Endodermal cell (in vitro differentiated cells): ENCODE measurements around the gene D2HGDH. TPM values are rescaled to one million over a fixed set of nuclear protein-coding genes. Genes with fewer than 3 reads are reported as not detected.

Source experiments
- DNase-seq: peaks from one replicate; pipeline ENCODE4 v3.0.0-alpha.2; 2017
- H3K27ac ChIP-seq: 2 replicates; pipeline ENCODE4 v1.5.1; 2013; ENCODE audit warnings: mild to moderate bottlenecking, low read depth, low read length, moderate library complexity
- H3K27me3 ChIP-seq: 2 replicates; pipeline ENCODE4 v1.6.1; 2013; ENCODE audit warnings: mild to moderate bottlenecking, low read length, moderate library complexity; ENCODE audit not compliant: insufficient read depth, control insufficient read depth, poor library complexity, severe bottlenecking
- H3K36me3 ChIP-seq: 2 replicates; pipeline ENCODE4 v1.7.0; 2013; ENCODE audit warnings: mild to moderate bottlenecking, low read length, moderate library complexity; ENCODE audit not compliant: control insufficient read depth, insufficient read depth
- H3K4me1 ChIP-seq: one replicate; pipeline ENCODE4 v1.7.0; 2013; ENCODE audit warnings: low read length; ENCODE audit not compliant: control insufficient read depth, insufficient read depth
- H3K4me3 ChIP-seq: 2 replicates; pipeline ENCODE4 v1.5.1; 2013; ENCODE audit warnings: mild to moderate bottlenecking, low read length, moderate library complexity
- H3K9ac ChIP-seq: 2 replicates; pipeline ENCODE4 v1.6.1; 2013; ENCODE audit warnings: mild to moderate bottlenecking, low read length, moderate library complexity; ENCODE audit not compliant: poor library complexity, severe bottlenecking; ENCODE audit errors: extremely low read depth
- H3K9me3 ChIP-seq: 2 replicates; pipeline ENCODE4 v1.6.1; 2013; ENCODE audit warnings: mild to moderate bottlenecking, low read length, moderate library complexity; ENCODE audit not compliant: control insufficient read depth
- H3K27ac Mint-ChIP-seq: 2 replicates; pipeline ENCODE4 v1.8.0; 2020; ENCODE audit warnings: mixed read lengths
- H3K27me3 Mint-ChIP-seq: 2 replicates; pipeline ENCODE4 v1.8.0; 2021; ENCODE audit warnings: mild to moderate bottlenecking, mixed read lengths; ENCODE audit not compliant: insufficient read depth
- H3K36me3 Mint-ChIP-seq: 2 replicates; pipeline ENCODE4 v1.8.0; 2020; ENCODE audit warnings: low read depth, mixed read lengths
- H3K4me1 Mint-ChIP-seq: 2 replicates; pipeline ENCODE4 v1.8.0; 2020; ENCODE audit warnings: mixed read lengths
- H3K4me3 Mint-ChIP-seq: 2 replicates; pipeline ENCODE4 v1.8.0; 2020; ENCODE audit warnings: mild to moderate bottlenecking, moderate library complexity, mixed read lengths
- H3K9me3 Mint-ChIP-seq: 2 replicates; pipeline ENCODE4 v1.8.0; 2020; ENCODE audit warnings: mild to moderate bottlenecking, mixed read lengths
- CTCF ChIP-seq: fragments of 200-600 bp; sonication (generic); conservative IDR thresholded peaks from 2 replicates; pipeline ENCODE4 v1.5.0; 2021; ENCODE audit warnings: antibody characterized with exemption, mild to moderate bottlenecking
- WGBS, 2 experiments: methylation state at CpG; one replicate each; pipeline versions ENCODE4 v1.1.5 to v1.1.7; 2013; ENCODE audit warnings: missing lambda C conversion rate in 2 of 2, mixed read lengths in 1 of 2; ENCODE audit not compliant: insufficient coverage in 1 of 2, insufficient read length in 1 of 2; 5-methylcytosine and 5-hydroxymethylcytosine counted together
- total RNA-seq, 2 donors: library from RNA; stranded (reverse); fragmentation: NEBNext Ultra II Directional in 1 of 2; extraction: Animal tissue kit (Norgen Biotek cat#: 25700) in 1 of 2; gene quantifications; 2 replicates in 1 of 2; 3 replicates in 1 of 2; pipeline ENCODE4 v1.2.1, GENCODE V29; 2021

The D2HGDH gene
- total RNA-seq, 2 donors from 2014 or later: 25.1 to 34.8 TPM

- Histone ChIP-seq H3K36me3 (peaks cover 7% of the 10 kb centered on the region), H3K9ac (no peak overlapping the region), H3K9me3 (no peaks in the 10 kb centered on the region), H3K27me3 (no peaks in the 10 kb centered on the region), H3K4me3 (no peak overlapping the region), H3K27ac (no peak overlapping the region), H3K4me1 (no peaks in the 10 kb centered on the region)
- Mint-ChIP-seq H3K27me3 (no peaks in the 10 kb centered on the region), H3K36me3 (peaks cover 11% of the 10 kb centered on the region), H3K4me3 (no peak overlapping the region), H3K9me3 (no peaks in the 10 kb centered on the region), H3K27ac (no peak overlapping the region), H3K4me1 (no peaks in the 10 kb centered on the region)
- DNase-seq: no peak
- 96 to 98% methylated on average over 15 of the region's 15 CpGs for WGBS, 2 experiments
- TF ChIP-seq CTCF: no peak
Measured at GRCh38 chr2:241739177-241739576, 4.7 kb downstream of the D2HGDH start.

- no peak overlapping the region for H3K27ac ChIP-seq
- peaks cover 14% of the 10 kb centered on the region for H3K36me3 Mint-ChIP-seq
- no peaks in the 10 kb centered on the region for H3K4me1 Mint-ChIP-seq
- 96 to 97% methylated on average over 12 of the region's 12 CpGs for WGBS, 2 experiments
- no peak overlapping the region for H3K4me3 ChIP-seq
- H3K9me3 Mint-ChIP-seq: no peaks in the 10 kb centered on the region
- H3K27me3 Mint-ChIP-seq: no peaks in the 10 kb centered on the region
- H3K9me3 ChIP-seq: no peaks in the 10 kb centered on the region
- peaks cover 9% of the 10 kb centered on the region for H3K36me3 ChIP-seq
- H3K27me3 ChIP-seq: no peaks in the 10 kb centered on the region
- TF ChIP-seq CTCF: no peak
- H3K9ac ChIP-seq: no peak overlapping the region
- H3K4me1 ChIP-seq: no peaks in the 10 kb centered on the region
- H3K4me3 Mint-ChIP-seq: no peak overlapping the region
- DNase-seq: no peak
- no peak overlapping the region for H3K27ac Mint-ChIP-seq
Measured at GRCh38 chr2:241739651-241740050, 5.2 kb downstream of the D2HGDH start.

- DNase-seq: no peak
- Histone ChIP-seq H3K27me3 (no peaks in the 10 kb centered on the region), H3K36me3 (peaks cover 23% of the 10 kb centered on the region), H3K27ac (no peak overlapping the region), H3K9me3 (peaks cover 6% of the 10 kb centered on the region), H3K4me3 (no peak overlapping the region), H3K4me1 (no peaks in the 10 kb centered on the region), H3K9ac (no peak overlapping the region)
- TF ChIP-seq CTCF: no peak
- Mint-ChIP-seq H3K4me3 (no peak overlapping the region), H3K9me3 (peaks cover 6% of the 10 kb centered on the region), H3K4me1 (no peaks in the 10 kb centered on the region), H3K36me3 (peaks cover 25% of the 10 kb centered on the region), H3K27me3 (no peaks in the 10 kb centered on the region), H3K27ac (no peak overlapping the region)
- 96 to 100% methylated on average over 2 to 10 of the region's 10 CpGs for WGBS, 2 experiments
Measured at GRCh38 chr2:241741016-241741415, 6.6 kb downstream of the D2HGDH start.
